IPS-18c (cell line): ENCODE results near the gene C1QL1.

ENCODE experiments used
- H3K4me3 ChIP-seq: 2 replicates; pipeline ENCODE4 v1.7.0; 2013; ENCODE audit warnings: low read depth, mild to moderate bottlenecking, low read length, moderate library complexity; ENCODE audit not compliant: insufficient read depth
- H3K9me3 ChIP-seq: one replicate; pipeline ENCODE4 v1.6.1; 2013; ENCODE audit warnings: mild to moderate bottlenecking, low read length, moderate library complexity; ENCODE audit not compliant: control insufficient read depth, insufficient read depth

Gene C1QL1

DNA sequence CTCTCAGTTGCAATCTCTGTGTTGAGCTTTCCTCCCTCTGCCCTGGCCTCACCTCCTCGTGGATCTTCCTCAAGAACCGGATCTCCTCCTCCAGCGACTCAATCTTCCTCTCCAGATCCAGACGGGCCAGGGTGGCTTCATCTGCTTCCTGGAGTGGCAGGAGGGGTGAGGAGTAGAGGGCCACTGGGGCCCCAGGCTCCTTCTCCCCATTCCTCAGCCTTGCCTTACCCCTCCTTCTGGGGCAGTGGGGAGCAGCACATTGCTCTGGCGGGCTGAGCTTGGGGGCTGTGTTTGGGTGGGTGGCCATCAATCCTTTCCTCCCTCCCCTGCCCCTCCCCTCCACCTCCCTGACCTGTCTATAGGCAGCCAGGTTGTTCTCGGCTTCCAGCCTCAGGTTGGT, 54.4 kb downstream of the C1QL1 start:
- no peaks in the 10 kb centered on the region for H3K9me3 ChIP-seq
- no peak overlapping the region for H3K4me3 ChIP-seq

- Histone ChIP-seq H3K4me3 (no peak overlapping the region), H3K9me3 (no peaks in the 10 kb centered on the region)
Observed at GRCh38 chr17:44912763-44913544, 55.1 kb downstream of the C1QL1 start.

- Histone ChIP-seq H3K9me3 (no peaks in the 10 kb centered on the region), H3K4me3 (peak overlapping the region; percentile 57)
Observed at GRCh38 chr17:44911133-44912001, 56.7 kb downstream of the C1QL1 start.

- peak overlapping the region; percentile 57; the same call in 1 of the 2 replicates for H3K4me3 ChIP-seq
Observed at GRCh38 chr17:44910231-44911106, 57.6 kb downstream of the C1QL1 start.

More at GRCh38 chr17:44910231-44911106, 57.6 kb downstream of the C1QL1 start:
- no peaks in the 10 kb centered on the region for H3K9me3 ChIP-seq
